HG02798 (cell line): ENCODE results near the gene SYT3.

Experiments
- ATAC-seq: cut with Tn5 transposase; IDR thresholded peaks from one replicate; pipeline ENCODE4 v1.9.1; 2021; ENCODE audit warnings: mild to moderate bottlenecking; ENCODE audit not compliant: unreplicated experiment, poor library complexity

SYT3 gene

GRCh38 chr19:50662651-50663481 is 23.2 kb upstream of the SYT3 start:
- ATAC-seq, result no peak

- ATAC-seq, result no peak
Measured at GRCh38 chr19:50661766-50662650, 22.3 kb upstream of the SYT3 start.

GRCh38 chr19:50661023-50661422 is 21.3 kb upstream of the SYT3 start:
- no peak for ATAC-seq

- ATAC-seq, result no peak
Measured at GRCh38 chr19:50660088-50660366, 20.3 kb upstream of the SYT3 start.

- ATAC-seq, result no peak
Measured at GRCh38 chr19:50659318-50660087, 19.8 kb upstream of the SYT3 start.

GRCh38 chr19:50658441-50659317 is 19.0 kb upstream of the SYT3 start:
- ATAC-seq, result no peak

- ATAC-seq, result no peak
Measured at GRCh38 chr19:50657712-50658440, 18.2 kb upstream of the SYT3 start.

GRCh38 chr19:50657222-50657669 is 17.6 kb upstream of the SYT3 start:
- ATAC-seq, result no peak

- ATAC-seq, result no peak
Measured at GRCh38 chr19:50654882-50655281, 15.2 kb upstream of the SYT3 start.

- no peak for ATAC-seq
Measured at GRCh38 chr19:50652722-50653121, 13.0 kb upstream of the SYT3 start.

- ATAC-seq, result no peak
Measured at GRCh38 chr19:50651174-50651573, 11.5 kb upstream of the SYT3 start.

- no peak for ATAC-seq
Measured at GRCh38 chr19:50649433-50650391, 10.0 kb upstream of the SYT3 start, which contains the start of gene C19orf81. Gene C19orf81 (plus strand): TSS chr19:50649445. CDS start chr19:50649445, 0 bp downstream.

- no peak for ATAC-seq
Measured at GRCh38 chr19:50648659-50649058, 9.0 kb upstream of the SYT3 start.

- ATAC-seq, result no peak
Measured at GRCh38 chr19:50647879-50648615, 8.4 kb upstream of the SYT3 start.

- ATAC-seq, result no peak
Measured at GRCh38 chr19:50646074-50646807, 6.6 kb upstream of the SYT3 start.

- no peak for ATAC-seq
Measured at GRCh38 chr19:50645107-50645506, 5.4 kb upstream of the SYT3 start.
